ENCODE data around the gene AGTRAP.
A peak's percentile ranks its signal among the peaks of the same experiment; 100 is the strongest.

The AGTRAP gene

DNA sequence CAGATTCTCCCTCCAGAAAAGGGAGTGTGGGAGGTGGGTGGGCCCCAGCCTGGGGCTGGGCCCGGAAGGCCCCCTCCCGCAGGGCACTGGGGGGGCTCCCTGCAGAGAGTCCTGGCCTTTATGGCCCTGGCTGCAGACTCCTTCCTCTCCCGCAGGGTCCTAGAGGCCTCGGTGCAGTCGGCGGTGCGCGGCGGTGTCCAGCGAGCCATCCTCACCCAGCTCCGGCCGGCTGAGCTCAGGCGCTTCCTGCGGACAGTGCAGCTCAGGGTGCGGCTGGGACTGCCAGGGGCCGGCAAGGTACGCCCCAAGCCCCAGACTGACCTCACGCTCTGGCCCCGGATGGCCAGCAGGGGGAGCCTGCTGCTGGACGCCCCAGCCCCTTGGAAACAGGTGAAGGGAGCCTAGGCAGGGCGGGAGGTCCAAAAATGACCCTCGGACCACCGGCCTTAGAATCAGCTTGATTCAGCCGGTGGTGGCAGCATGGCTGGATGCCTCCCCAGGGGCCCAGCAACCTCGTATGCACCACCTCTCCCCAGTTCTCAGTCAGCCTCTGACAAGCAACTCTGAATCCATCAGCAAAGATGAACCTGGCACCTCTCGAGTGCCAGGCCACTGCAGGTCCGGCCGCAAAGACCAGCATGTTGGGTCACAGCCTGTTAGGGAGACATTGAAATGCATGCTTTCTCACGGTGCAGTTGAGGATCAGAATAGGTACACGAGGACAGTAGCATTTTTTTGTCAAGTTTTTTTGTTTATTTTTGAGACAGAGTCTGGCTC is 49.2 kb downstream of the AGTRAP start:
- no peak overlapping the region for H3K4me3 ChIP-seq (replicated peaks; ENCODE audit: low read depth, low read length)
- TF ChIP-seq, protein P1, sequence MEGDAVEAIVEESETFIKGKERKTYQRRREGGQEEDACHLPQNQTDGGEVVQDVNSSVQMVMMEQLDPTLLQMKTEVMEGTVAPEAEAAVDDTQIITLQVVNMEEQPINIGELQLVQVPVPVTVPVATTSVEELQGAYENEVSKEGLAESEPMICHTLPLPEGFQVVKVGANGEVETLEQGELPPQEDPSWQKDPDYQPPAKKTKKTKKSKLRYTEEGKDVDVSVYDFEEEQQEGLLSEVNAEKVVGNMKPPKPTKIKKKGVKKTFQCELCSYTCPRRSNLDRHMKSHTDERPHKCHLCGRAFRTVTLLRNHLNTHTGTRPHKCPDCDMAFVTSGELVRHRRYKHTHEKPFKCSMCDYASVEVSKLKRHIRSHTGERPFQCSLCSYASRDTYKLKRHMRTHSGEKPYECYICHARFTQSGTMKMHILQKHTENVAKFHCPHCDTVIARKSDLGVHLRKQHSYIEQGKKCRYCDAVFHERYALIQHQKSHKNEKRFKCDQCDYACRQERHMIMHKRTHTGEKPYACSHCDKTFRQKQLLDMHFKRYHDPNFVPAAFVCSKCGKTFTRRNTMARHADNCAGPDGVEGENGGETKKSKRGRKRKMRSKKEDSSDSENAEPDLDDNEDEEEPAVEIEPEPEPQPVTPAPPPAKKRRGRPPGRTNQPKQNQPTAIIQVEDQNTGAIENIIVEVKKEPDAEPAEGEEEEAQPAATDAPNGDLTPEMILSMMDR (IDR thresholded peaks at IDR 0.05; ENCODE audit: low read depth, low read length, missing control alignments): peak; percentile 87
- DNase-seq (ENCODE audit: extremely low read depth, low read depth): no peak

DNA sequence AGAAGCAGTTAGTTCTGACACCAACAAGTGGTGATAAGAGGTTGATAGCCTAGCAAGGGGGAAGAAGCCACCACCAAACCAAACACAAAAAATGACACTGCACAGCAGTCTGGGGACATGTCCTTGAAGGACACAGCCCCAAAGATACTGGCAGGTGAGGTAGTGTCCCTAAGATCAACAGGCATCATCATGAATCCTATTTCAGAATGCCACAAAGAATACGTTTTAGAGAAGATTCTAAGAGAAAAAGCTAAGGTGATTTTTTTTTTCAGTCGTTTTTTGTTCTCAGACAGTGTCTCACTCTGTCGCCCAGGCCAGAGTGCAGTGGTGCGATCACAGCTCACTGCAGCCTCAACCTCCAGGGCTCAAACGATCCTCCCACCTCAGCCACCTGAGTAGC is 50.2 kb downstream of the AGTRAP start:
- TF ChIP-seq, protein P1 (IDR thresholded peaks at IDR 0.05; ENCODE audit: low read depth, low read length, missing control alignments): no peak
- no peak for DNase-seq (ENCODE audit: extremely low read depth, low read depth)
- H3K4me3 ChIP-seq (replicated peaks; ENCODE audit: low read depth, low read length): no peak overlapping the region

DNA sequence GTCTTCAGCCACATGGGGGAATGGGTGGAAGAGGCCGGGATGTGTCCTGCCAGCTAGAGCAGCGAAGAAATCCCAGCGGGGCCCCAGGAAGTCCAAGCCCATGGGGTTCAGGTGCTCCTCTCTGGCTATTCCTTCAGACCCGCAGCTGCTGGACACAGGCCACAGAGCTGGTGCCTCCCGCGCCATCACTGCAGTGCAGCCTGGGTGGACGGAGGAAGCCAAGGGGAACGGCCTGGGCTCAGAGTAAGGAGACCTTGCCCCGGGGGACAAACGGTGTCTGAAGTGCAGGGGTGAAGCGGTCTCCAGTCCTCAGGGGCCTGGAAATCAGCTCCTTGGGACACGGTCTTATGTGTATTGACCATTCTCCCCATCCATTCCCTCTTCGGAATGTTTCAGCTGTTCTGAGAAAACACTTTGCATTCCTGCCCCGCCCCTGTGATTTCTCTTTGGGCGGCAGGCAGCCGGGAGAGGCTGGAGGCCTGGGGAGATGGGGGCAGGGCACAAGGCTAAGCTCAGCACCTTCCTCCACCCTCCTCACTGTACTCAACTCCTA is 51.4 kb downstream of the AGTRAP start:
- TF ChIP-seq, protein P1 (IDR thresholded peaks at IDR 0.05; ENCODE audit: low read depth, low read length, missing control alignments): no peak
- DNase-seq (ENCODE audit: extremely low read depth, low read depth): no peak
- H3K4me3 ChIP-seq (replicated peaks; ENCODE audit: low read depth, low read length): no peak overlapping the region

DNA sequence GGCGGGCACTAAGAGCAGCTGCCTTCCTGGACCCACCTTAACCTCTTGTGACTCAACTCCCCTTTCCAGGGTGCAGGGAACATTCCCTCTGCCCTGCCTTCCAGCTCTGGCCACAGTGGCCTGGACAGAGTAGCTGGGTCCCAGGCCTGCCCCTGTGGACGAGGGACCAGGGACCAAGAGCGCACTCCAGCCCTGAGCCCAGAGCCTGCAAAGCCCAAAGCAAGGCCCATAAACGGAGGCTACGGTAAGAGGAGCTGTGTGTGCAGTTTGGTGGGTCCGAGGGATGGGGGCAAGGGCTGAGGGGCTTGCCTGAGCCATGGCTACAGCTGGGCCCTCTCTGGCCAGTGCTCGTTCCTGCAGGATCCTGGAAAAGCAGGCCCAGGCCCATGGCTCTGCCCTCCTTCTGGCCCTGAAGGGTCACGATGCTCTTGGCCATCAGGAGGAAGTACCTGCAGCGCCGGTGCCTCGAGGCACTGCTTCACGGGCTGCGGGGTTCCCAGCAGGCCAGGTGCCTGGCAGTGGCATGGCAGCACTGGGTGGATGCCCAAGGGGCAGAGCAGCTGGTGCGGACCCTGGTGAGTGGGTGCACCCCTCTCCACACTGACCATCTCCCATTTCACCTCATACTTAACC is 52.0 kb downstream of the AGTRAP start:
- TF ChIP-seq, protein P1 (IDR thresholded peaks at IDR 0.05; ENCODE audit: low read depth, low read length, missing control alignments): no peak
- H3K4me3 ChIP-seq (replicated peaks; ENCODE audit: low read depth, low read length): no peak overlapping the region
- DNase-seq (ENCODE audit: extremely low read depth, low read depth): no peak

DNA sequence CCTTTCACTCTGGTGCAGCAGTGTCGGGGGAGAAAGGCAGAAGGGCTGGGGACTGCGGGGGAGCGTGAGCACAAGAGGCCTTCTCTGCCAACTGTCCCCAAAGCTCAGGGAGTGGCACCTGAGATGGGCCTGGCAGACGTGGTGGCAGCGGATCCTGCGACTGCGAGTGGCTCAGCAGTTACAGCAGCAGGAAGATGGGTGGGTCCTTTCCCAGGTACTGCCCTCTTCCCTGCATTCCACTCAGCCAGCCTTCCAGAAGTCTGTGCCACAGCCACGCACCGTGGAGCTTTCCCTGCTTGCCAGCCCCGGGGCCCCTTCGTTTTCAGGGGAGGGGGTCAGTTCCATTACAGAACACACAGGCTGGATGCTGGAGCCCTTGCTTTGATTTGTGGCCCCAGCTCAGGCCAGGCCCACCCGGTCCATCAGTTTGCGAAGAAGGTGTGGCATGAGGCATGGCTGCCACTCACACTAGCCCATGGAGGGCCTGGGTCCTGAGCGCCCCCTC is 52.7 kb downstream of the AGTRAP start:
- H3K4me3 ChIP-seq (replicated peaks; ENCODE audit: low read depth, low read length): no peak overlapping the region
- TF ChIP-seq, protein P1 (IDR thresholded peaks at IDR 0.05; ENCODE audit: low read depth, low read length, missing control alignments): no peak
- DNase-seq (ENCODE audit: extremely low read depth, low read depth): no peak

DNA sequence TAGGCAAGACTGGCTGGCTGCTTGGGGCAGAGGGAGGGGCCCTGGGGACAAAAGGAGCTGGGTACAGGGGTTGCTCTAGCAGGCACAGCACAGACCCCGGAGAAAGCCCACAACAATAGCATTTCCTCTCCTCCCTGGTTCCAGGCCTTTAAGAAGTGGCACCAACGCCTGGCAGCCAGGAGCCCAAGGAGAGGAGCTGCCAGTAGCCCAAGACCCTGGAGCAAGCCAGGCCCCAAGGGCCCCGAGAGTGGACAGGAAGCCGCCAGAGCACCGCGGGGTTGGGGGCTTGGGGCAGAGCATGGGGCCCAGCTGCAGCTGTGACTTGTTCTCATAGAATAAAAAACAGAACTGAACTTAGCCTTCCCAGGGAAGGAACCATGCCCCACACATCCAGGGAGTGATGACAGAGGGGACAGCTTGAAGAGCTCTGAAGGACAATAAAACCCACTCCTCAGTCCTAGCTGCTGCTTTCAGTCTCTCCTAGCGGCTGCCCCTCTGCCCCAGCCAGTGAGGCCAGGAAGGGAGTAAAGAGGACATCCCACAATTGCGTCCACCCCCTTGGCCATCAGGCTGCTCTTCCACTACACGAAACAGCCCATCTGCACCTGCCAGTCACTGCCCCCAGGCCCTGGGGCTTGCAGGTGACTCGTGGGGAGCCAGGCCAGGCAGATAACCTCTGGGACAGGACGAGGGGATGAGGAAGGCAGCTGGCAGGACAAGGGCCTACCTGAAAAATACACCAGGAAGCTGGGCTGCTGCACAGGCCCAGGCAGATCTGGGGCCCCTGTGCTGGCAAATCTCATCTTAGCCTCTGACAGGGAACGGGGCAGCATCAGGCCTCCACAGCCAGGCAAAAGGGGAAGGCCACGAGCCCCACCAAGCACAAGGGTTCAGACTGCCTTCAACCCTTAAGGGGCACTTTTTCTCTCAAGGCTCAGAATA is 53.5 kb downstream of the AGTRAP start:
- TF ChIP-seq, protein P1 (IDR thresholded peaks at IDR 0.05; ENCODE audit: low read depth, low read length, missing control alignments): no peak
- H3K4me3 ChIP-seq (replicated peaks; ENCODE audit: low read depth, low read length): no peak overlapping the region

More for the DNA sequence above, 53.5 kb downstream of the AGTRAP start:
- no peak for DNase-seq (ENCODE audit: extremely low read depth, low read depth)
